Measurements from ENCODE around the gene RASEF.

- TF ChIP-seq CTCF (conservative IDR thresholded peaks at IDR 0.05; ENCODE audit: low read depth, low read length) (no peak), EZH2phosphoT487 (IDR thresholded peaks at IDR 0.05; ENCODE audit: borderline replicate concordance, low read length) (no peak)
Measured at GRCh38 chr9:83020864-83021263, 42.1 kb downstream of the RASEF start.
